Measurements from ENCODE around the gene GNG14. TPM values are rescaled to one million over a fixed set of nuclear protein-coding genes. Genes with fewer than 3 reads are reported as not detected.
"Not testable (repeated sequence)": the region's sequence is repeated elsewhere in the genome, so short reads cannot be mapped to it uniquely, and the experiment has no call there.

Gene GNG14
- polyA plus RNA-seq, 5 donors, result 0.60 to 0.82 TPM; not detected in 3

GRCh38 chr19:12695514-12695913 is 7.7 kb downstream of the GNG14 start:
- no peak for DNase-seq

GRCh38 chr19:12695997-12696365 is 8.2 kb downstream of the GNG14 start:
- no peak for DNase-seq

GRCh38 chr19:12696366-12697335 is 8.9 kb downstream of the GNG14 start, which contains the start of gene FBXW9:
FBXW9 (minus strand) TSS chr19:12696631; CDS start chr19:12696581, 50 bp downstream.
- DNase-seq, result peak; percentile 93 to 95

GRCh38 chr19:12697425-12697824 is 9.6 kb downstream of the GNG14 start:
- not testable (repeated sequence) for DNase-seq

- DNase-seq, result no peak
Measured at GRCh38 chr19:12698138-12698537, 10.3 kb downstream of the GNG14 start.

GRCh38 chr19:12701596-12702282 is 13.9 kb downstream of the GNG14 start:
- no peak for DNase-seq

GRCh38 chr19:12703046-12703445 is 15.2 kb downstream of the GNG14 start:
- DNase-seq, result no peak

GRCh38 chr19:12705169-12705568 is 17.4 kb downstream of the GNG14 start:
- no peak for DNase-seq

- DNase-seq, result no peak
Measured at GRCh38 chr19:12705654-12706331, 18.0 kb downstream of the GNG14 start.

- no peak for DNase-seq
Measured at GRCh38 chr19:12706332-12706718, 18.5 kb downstream of the GNG14 start.

GRCh38 chr19:12708641-12709040 is 20.8 kb downstream of the GNG14 start:
- DNase-seq, result no peak

GRCh38 chr19:12711187-12711586 is 23.4 kb downstream of the GNG14 start:
- no peak for DNase-seq

- not testable (repeated sequence) for DNase-seq
Measured at GRCh38 chr19:12712077-12712476, 24.3 kb downstream of the GNG14 start.

GRCh38 chr19:12713304-12713703 is 25.5 kb downstream of the GNG14 start:
- DNase-seq, result not testable (repeated sequence)

GRCh38 chr19:12715102-12715501 is 27.3 kb downstream of the GNG14 start:
- DNase-seq, result no peak

- DNase-seq, result no peak
Measured at GRCh38 chr19:12715929-12716328, 28.1 kb downstream of the GNG14 start.

GRCh38 chr19:12720296-12720695 is 32.5 kb downstream of the GNG14 start:
- no peak for DNase-seq

- DNase-seq, result no peak
Measured at GRCh38 chr19:12720851-12721655, 33.3 kb downstream of the GNG14 start.

- peak; percentile 77 to 80 for DNase-seq
Measured at GRCh38 chr19:12721656-12722565, 34.1 kb downstream of the GNG14 start.
